Motor neuron (in vitro differentiated cells): ENCODE data around the gene CD44. TPM values are rescaled to one million over a fixed set of nuclear protein-coding genes. Genes with fewer than 3 reads are reported as not detected.

Experiments used
- ATAC-seq, 8 experiments: fragments of 200-7000 bp; cut with Tn5 transposase; replicated peaks in 6 of 8; 2 replicates each; pipeline ENCODE4 v1.8.0; 2021; ENCODE audit warnings: mild to moderate bottlenecking in 8 of 8, moderate library complexity in 8 of 8
- H3K27ac ChIP-seq, 2 donors: fragments of 250-450 bp; sonication (Bioruptor Pico); 2 replicates each; pipeline ENCODE4 v1.9.0; 2021; ENCODE audit warnings: antibody characterized with exemption in 2 of 2, mild to moderate bottlenecking in 2 of 2, moderate library complexity in 1 of 2
- H3K4me1 ChIP-seq, 2 donors: fragments of 250-450 bp; sonication (Bioruptor Pico); replicated peaks in 1 of 2; 2 replicates each; pipeline ENCODE4 v1.6.1; 2021; ENCODE audit warnings: antibody characterized with exemption in 2 of 2, mild to moderate bottlenecking in 2 of 2, moderate library complexity in 1 of 2
- H3K4me3 ChIP-seq, 5 donors: fragments of 250-450 bp; sonication (Bioruptor Pico); 2 replicates each; pipeline ENCODE4 v1.9.0; 2021; ENCODE audit warnings: antibody characterized with exemption in 5 of 5, mild to moderate bottlenecking in 5 of 5, moderate library complexity in 4 of 5
- WGBS, 10 experiments: fragments of 450-650 bp; shearing (Covaris generic); methylation state at CpG; one replicate each; pipeline ENCODE4 v1.0.0; 2022; 5-methylcytosine and 5-hydroxymethylcytosine counted together
- in situ Hi-C, 9 experiments: fragments of 400-800 bp; cut with MboI; loops; one replicate each; pipeline ENCODE4 v1.15.0; 2021; ENCODE audit warnings: low sequenced_read_pairs in 9 of 9, low pct_unique_long_range_greater_than_20kb in 2 of 9; ENCODE audit not compliant: unreplicated experiment in 9 of 9
- total RNA-seq, 8 experiments: library from RNA; unstranded; fragments of 300-600 nt; gene quantifications; 2 replicates each; pipeline versions ENCODE4 v1.2.3 to v1.2.4, GENCODE V29; 2022

Gene CD44
- total RNA-seq, 8 experiments from 2014 or later, result 0.05 to 107 (median 42.9) TPM

DNA sequence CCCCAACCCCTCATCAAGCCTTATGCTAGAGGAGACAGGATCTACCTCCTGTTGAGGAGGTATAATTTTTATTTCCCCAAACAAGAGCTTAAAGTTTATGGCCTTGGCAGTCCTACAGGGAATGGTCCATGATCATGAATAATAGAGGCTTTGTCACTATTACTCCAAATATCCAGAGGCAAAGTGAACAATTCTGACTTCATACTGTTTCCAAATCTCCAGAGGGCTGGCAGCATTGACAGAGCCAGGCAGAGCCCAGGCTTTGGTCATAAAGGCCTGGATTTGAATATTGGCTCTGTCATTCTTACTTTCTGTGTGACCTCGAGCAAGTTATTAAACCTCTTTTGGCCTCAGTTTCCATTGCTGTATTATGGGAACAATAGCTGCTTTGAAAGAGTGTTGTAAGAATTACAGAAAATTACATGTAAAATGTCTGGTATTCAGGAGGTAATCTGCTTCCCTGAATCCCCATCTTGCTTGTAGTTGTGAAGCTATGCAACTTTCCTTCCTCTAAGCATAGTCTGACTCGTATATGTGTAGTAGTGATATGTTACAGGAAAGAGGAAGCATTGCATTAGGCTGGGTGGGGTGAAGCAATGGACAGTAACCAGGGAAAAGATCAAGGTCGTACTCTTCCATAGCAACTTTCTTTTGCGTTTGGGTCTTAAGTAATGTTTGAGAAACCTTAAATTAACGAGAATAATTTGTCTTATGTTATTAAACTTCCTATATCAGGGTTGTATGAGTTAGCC lies 88.8 kb downstream of the CD44 start:
- Histone ChIP-seq H3K27ac (no peak overlapping the region), H3K4me3 (no peak overlapping the region), H3K4me1 (peaks cover 2 to 14% of the 10 kb centered on the region in 2 donors)
- 33 to 91% (median 73%) methylated on average over 1 to 5 of the region's 5 CpGs; no CpG with 5 or more reads in 2 of the 10 experiments for WGBS, 10 experiments
- in situ Hi-C loops, result loop anchor here in 1 of 9 experiments (25.0 kb wide), 1 partner anchor 160 kb away; no protein-coding TSS in a partner anchor
- peak in 1 of 8 experiments; percentile 45 for ATAC-seq

DNA sequence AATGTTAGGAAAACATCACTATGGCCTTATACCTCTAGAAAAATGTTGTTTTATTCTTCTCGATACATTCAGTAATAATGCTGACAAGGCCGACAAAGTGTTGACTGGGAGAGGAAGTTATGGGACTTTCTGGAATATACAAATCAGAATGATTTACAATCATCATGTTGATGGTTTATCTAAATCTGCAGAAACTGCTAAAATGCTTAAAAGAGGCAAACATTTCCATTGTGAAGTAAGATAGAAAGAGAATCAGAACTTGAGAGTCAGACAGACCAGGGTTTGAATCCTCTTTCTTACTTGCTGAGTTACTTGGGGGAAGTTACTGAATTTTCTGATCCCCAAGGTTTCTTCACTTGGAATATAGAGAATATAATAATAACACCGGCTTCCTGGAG lies 89.4 kb downstream of the CD44 start:
- no peak for ATAC-seq
- WGBS, 10 experiments, result 86 to 100% (median 100%) methylated on average over 1 to 3 of the region's 3 CpGs; no CpG with 5 or more reads in 1 of the 10 experiments
- in situ Hi-C loops, result loop anchor here in 1 of 9 experiments (25.0 kb wide), 1 partner anchor 159 kb away; no protein-coding TSS in a partner anchor
- no peak overlapping the region for H3K4me3 ChIP-seq
- H3K27ac ChIP-seq, result no peak overlapping the region
- H3K4me1 ChIP-seq, result peaks cover 2 to 9% of the 10 kb centered on the region in 2 donors

DNA sequence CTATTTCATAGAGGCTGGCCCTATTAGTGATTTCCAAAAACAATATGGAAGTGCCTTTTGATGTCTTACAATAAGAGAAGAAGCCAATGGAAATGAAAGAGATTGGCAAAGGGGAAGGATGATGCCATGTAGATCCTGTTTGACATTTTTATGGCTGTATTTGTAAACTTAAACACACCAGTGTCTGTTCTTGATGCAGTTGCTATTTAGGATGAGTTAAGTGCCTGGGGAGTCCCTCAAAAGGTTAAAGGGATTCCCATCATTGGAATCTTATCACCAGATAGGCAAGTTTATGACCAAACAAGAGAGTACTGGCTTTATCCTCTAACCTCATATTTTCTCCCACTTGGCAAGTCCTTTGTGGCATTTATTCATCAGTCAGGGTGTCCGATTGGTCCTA lies 91.4 kb downstream of the CD44 start:
- H3K27ac ChIP-seq, result no peak overlapping the region
- no peak overlapping the region for H3K4me3 ChIP-seq
- in situ Hi-C loops, result loop anchor here in 1 of 9 experiments (25.0 kb wide), 1 partner anchor 157 kb away; no protein-coding TSS in a partner anchor
- H3K4me1 ChIP-seq, result no peaks in the 10 kb centered on the region
- ATAC-seq, result no peak
- WGBS, 10 experiments, result 60 to 100% (median 70%) methylated on average over 1 of the region's 1 CpG; no CpG with 5 or more reads in 5 of the 10 experiments

DNA sequence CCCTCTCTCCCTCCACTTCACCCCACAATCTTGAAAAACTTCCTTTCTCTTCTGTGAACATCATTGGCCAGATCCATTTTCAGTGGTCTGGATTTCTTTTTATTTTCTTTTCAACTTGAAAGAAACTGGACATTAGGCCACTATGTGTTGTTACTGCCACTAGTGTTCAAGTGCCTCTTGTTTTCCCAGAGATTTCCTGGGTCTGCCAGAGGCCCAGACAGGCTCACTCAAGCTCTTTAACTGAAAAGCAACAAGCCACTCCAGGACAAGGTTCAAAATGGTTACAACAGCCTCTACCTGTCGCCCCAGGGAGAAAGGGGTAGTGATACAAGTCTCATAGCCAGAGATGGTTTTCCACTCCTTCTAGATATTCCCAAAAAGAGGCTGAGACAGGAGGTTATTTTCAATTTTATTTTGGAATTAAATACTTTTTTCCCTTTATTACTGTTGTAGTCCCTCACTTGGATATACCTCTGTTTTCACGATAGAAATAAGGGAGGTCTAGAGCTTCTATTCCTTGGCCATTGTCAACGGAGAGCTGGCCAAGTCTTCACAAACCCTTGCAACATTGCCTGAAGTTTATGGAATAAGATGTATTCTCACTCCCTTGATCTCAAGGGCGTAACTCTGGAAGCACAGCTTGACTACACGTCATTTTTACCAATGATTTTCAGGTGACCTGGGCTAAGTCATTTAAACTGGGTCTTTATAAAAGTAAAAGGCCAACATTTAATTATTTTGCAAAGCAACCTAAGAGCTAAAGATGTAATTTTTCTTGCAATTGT lies 92.3 kb downstream of the CD44 start:
- H3K27ac ChIP-seq, result no peak overlapping the region
- no peak overlapping the region for H3K4me3 ChIP-seq
- in situ Hi-C loops, result loop anchor here in 1 of 9 experiments (25.0 kb wide), 1 partner anchor 156 kb away; no protein-coding TSS in a partner anchor
- ATAC-seq, result no peak
- WGBS, 10 experiments, result 60 to 100% (median 86%) methylated on average over 1 to 5 of the region's 5 CpGs
- H3K4me1 ChIP-seq, result no peaks in the 10 kb centered on the region

DNA sequence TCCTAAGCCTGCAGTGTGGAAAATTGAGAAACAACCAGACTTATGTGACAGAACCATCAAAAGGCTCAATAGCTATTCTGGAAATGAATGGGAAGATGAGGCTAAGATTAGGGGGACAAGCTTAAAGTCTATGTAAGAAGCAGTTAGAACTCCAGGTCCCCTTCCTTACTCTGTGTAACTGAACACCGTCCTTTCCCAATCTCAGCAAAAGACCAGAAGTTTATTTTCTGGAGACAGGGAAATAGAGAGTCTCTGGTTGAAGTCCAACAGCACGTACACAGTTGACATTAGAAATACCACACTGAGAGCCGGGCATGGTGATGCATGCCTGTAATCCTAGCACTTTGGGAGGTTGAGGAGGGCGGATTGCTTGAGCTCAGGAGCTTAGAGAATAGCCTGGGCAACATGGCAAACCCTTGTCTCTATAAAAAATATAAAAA lies 93.9 kb downstream of the CD44 start:
- 78 to 100% (median 93%) methylated on average over 1 to 4 of the region's 4 CpGs; no CpG with 5 or more reads in 2 of the 10 experiments for WGBS, 10 experiments
- in situ Hi-C loops, result loop anchor here in 1 of 9 experiments (25.0 kb wide), 1 partner anchor 154 kb away; no protein-coding TSS in a partner anchor
- no peaks in the 10 kb centered on the region for H3K4me1 ChIP-seq
- no peak overlapping the region for H3K27ac ChIP-seq
- ATAC-seq, result no peak
- no peak overlapping the region for H3K4me3 ChIP-seq

DNA sequence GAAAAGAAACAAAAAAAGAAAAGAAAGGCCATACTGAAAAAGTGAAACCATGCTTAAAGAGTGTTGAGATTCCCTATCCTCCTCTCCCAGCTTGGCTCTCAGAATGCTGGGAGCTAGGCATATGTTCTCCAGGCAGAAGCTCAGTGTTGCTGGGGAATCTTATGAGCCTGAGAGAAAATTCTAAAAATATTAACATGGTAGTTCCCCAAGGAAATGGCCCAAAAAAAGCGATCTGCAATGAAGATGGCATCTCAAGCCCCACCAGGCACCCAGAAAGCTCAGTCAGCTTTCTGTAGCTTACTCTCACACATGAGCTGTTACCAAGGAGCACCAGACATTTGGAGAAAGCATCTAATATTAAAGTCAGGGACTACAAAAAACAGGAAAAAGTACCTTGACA lies 94.5 kb downstream of the CD44 start:
- in situ Hi-C loops, result loop anchor here in 1 of 9 experiments (25.0 kb wide), 1 partner anchor 154 kb away; no protein-coding TSS in a partner anchor
- no peaks in the 10 kb centered on the region for H3K4me1 ChIP-seq
- no peak for ATAC-seq
- 14 to 100% (median 77%) methylated on average over 1 of the region's 1 CpG; no CpG with 5 or more reads in 1 of the 10 experiments for WGBS, 10 experiments
- H3K4me3 ChIP-seq, result no peak overlapping the region
- H3K27ac ChIP-seq, result no peak overlapping the region

DNA sequence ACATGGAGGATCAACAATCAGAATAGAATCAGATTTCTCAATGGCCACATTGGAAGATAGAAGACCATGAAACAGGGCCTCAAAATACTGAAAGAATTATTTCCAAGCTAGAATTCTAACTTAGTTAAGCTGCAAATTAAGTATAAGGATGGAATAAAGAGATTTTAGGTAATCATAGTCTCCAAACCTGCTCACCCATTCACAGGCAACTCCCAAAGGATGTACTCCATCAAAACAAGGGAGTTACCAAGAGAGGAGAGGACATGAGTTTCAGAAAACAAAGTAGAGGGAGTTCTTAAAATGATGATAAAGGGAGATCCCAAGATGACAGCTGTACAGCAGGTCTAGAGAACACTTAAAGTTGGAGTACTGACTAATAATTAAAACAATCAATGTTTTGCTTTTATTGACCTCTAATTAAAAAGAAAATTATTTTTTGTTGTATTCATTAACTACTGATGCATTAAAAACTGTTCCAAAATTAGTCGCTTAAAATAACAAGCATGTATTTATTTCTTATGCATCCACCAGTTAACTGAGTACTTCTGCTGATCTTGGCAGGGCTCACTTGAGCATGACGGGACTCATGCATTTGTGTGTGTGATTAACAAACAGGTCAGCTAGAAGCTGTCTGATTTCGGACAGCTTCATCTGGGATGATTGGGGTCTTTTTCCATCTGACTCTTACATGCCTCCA lies 95.6 kb downstream of the CD44 start:
- 67 to 100% (median 91%) methylated on average over 1 to 3 of the region's 3 CpGs; no CpG with 5 or more reads in 1 of the 10 experiments for WGBS, 10 experiments
- Histone ChIP-seq H3K4me3 (no peak overlapping the region), H3K4me1 (no peaks in the 10 kb centered on the region), H3K27ac (no peak overlapping the region)
- no peak for ATAC-seq
- in situ Hi-C loops, result loop anchor here in 1 of 9 experiments (25.0 kb wide), 1 partner anchor 153 kb away; no protein-coding TSS in a partner anchor

- WGBS, 10 experiments, result 92 to 100% (median 100%) methylated on average over 1 to 2 of the region's 2 CpGs; no CpG with 5 or more reads in 3 of the 10 experiments
- in situ Hi-C loops, result loop anchor here in 1 of 9 experiments (25.0 kb wide), 1 partner anchor 152 kb away; no protein-coding TSS in a partner anchor
- no peak for ATAC-seq
- Histone ChIP-seq H3K4me1 (no peaks in the 10 kb centered on the region), H3K27ac (no peak overlapping the region), H3K4me3 (no peak overlapping the region)
Measured at GRCh38 chr11:35235157-35235468, 96.1 kb downstream of the CD44 start.

- H3K27ac ChIP-seq, result no peak overlapping the region
- no peak overlapping the region for H3K4me3 ChIP-seq
- 0% methylated on average over 1 of the region's 1 CpG; no CpG with 5 or more reads in 4 of the 10 experiments for WGBS, 10 experiments
- in situ Hi-C loops, result loop anchor here in 1 of 9 experiments (25.0 kb wide), 1 partner anchor 152 kb away; no protein-coding TSS in a partner anchor
- H3K4me1 ChIP-seq, result no peaks in the 10 kb centered on the region
- ATAC-seq, result no peak
Measured at GRCh38 chr11:35235498-35235897, 96.5 kb downstream of the CD44 start.

DNA sequence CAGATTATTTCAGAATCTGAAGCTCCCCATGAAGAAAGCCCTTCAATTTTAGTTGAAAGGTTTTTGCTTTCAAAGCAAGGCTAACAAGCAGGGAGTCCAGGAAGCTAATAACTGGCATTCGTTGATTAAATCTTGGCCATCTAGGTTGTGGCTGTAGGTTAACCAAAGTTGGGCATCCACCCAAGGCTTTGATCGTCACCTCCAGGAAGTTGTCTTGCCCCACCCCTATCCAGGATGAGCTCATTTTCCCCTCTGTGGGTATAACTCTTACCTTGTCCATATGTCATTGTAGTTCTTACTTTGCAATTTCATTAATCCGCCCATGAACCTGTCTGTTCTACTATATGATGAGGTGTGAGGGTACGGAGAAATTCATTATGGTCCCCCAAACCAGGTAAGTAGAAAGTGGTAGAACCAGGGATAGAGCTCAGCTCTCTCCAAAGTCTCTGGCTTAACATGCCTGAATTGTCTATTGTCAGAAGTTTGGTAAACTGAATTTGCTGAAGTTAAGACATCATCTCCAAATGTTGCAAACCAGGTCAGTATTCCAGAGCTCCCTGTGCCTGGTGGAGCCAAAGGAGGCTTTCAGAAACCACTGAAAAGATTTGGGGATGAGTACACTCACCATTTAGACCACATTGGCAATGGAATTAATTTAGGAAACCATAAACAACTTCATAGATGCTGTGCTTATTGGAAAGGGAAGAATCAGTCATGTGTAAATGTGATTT lies 97.1 kb downstream of the CD44 start:
- in situ Hi-C loops, result loop anchor here in 1 of 9 experiments (25.0 kb wide), 1 partner anchor 151 kb away; no protein-coding TSS in a partner anchor
- no peaks in the 10 kb centered on the region for H3K4me1 ChIP-seq
- peak in 3 of 8 experiments; percentile 24 to 77 (median 51) for ATAC-seq
- WGBS, 10 experiments, result 29 to 100% (median 78%) methylated on average over 1 to 4 of the region's 4 CpGs; no CpG with 5 or more reads in 2 of the 10 experiments
- no peak overlapping the region for H3K27ac ChIP-seq
- no peak overlapping the region for H3K4me3 ChIP-seq

- in situ Hi-C loops, result loop anchor here in 1 of 9 experiments (25.0 kb wide), 1 partner anchor 151 kb away; no protein-coding TSS in a partner anchor
- Histone ChIP-seq H3K27ac (no peak overlapping the region), H3K4me1 (no peaks in the 10 kb centered on the region), H3K4me3 (no peak overlapping the region)
- 0 to 100% (median 88%) methylated on average over 1 to 5 of the region's 5 CpGs; no CpG with 5 or more reads in 3 of the 10 experiments for WGBS, 10 experiments
- no peak for ATAC-seq
Measured at GRCh38 chr11:35236667-35237003, 97.7 kb downstream of the CD44 start.

- in situ Hi-C loops, result loop anchor here in 1 of 9 experiments (25.0 kb wide), 1 partner anchor 150 kb away; no protein-coding TSS in a partner anchor
- 60 to 100% (median 75%) methylated on average over 1 of the region's 1 CpG; no CpG with 5 or more reads in 3 of the 10 experiments for WGBS, 10 experiments
- no peak for ATAC-seq
- Histone ChIP-seq H3K4me1 (no peaks in the 10 kb centered on the region), H3K27ac (no peak overlapping the region), H3K4me3 (no peak overlapping the region)
Measured at GRCh38 chr11:35237351-35237750, 98.4 kb downstream of the CD44 start.
